ENCODE data around the gene SNX8.

SNX8 gene

GRCh38 chr7:2259480-2259879 lies 54.8 kb downstream of the SNX8 start:
- DNase-seq: no peak

GRCh38 chr7:2258661-2259365 lies 55.4 kb downstream of the SNX8 start:
- no peak for DNase-seq

GRCh38 chr7:2257651-2258050 lies 56.6 kb downstream of the SNX8 start:
- DNase-seq: no peak

- no peak for DNase-seq
Observed at GRCh38 chr7:2257046-2257551, 57.1 kb downstream of the SNX8 start.

DNA sequence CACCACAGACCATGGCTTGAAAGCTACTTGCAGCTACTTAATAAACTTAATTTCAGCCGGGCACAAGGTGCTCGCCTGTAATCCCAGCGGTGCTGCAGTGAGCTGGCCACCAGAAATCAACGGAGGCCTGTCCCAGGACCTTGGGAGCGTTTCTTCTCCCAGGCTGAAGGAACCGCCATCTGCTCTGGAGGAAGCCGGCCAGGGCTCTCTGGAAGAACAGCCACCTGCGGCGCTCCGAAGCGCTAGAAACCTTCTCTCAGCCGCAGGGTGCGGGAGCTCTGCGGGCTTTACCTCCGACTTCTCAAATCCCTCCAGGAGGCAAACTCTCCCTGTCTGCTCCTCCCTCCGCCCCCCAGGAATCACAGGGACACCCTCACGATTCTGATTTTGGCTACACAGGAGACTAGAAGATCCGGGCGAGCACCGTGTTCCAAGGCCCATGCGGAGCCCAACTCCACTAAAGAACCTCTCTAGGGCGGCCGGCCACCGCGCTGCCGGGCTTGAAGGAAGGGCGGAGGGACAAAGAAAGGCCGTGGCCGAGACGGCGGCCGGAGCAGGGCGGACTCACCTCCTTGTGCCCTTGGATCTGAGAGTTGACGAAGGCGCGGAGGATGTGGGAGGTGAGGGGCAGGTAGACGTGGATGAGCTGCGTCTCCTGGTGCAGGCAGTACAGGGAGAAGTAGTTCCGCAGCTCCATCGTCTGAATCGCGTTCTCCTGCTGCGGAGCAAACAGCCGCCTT lies 57.8 kb downstream of the SNX8 start:
- no peak for DNase-seq

DNA sequence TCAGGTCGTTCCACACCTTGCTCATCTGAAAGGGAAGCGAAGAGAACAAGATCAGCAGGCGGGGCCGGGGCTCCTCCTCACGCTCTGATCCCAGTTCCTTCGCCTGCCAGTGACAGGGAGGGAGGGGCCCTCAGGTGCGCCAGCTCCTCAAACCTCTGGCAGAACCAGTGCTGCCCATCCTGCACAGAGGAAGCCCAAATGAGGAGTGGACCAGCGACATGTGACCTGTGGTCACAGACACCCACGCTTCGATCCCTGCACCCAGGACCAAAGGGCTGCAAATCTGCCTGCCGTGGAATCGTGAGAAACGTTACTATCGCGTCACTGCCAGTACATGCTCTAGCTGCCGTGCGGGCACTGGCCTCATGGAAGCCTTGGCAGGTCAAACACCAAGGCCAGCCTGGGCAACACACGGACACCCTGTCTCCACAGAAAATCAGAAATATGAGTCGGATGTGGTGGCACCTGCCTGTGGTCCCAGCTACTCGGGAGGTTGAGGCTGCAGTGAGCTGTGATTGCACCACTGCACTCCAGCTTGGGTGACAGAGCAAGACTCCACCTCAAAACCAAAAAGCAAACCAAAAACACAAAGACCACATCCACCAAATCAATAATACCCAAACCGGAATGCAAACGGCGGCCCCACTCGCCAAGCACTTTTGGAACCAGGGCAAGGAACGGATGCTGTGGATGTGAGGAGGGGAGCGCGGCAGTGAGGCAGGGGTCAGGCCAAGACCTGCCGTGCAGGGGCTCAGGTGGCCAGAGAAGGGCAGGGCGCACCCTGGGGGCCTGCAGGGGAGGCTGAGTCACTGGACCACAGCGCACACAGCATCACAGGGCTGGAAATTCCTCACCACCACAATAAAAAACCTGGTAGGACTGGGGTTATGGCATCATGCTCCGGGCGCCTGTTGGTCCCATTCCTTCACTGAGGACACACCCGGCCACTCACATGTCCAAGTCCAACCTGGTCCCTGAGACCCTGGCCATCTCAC lies 58.8 kb downstream of the SNX8 start:
- no peak for DNase-seq

DNA sequence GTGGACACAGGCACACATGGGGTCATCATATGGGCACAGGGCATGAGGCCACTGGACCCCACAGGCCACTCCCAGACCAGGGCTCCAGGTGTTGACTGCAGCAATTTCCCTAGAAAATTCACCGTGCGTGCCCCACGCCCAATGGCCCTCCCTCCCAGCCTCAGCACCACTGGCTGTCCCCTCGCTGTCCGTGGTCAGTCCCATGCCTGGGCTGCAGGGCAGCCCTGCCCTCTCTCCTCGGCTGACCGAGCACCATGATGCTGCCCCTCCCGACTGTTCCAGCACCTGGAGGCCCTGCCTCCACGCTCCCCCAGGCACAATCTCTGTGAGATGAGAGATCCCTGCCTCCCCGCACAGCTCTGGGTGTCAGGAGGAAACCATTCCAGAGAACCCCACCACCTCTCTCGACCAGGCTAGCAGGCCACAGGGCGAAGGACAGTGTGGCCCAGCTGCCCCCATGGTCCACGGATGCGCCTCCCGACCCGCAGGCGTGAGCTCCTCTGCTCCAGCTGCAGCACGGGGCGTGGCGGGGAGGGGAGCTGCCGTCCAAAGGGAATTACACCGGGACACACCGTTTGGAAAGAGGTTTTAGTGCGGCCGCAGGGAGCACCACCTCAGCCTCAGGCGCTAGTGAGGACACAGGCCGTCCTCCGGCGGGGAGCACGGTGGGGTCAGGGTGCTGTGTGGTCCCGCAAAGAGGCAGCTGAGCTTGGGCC lies 59.7 kb downstream of the SNX8 start:
- no peak for DNase-seq

GRCh38 chr7:2253525-2254244 lies 60.6 kb downstream of the SNX8 start:
- DNase-seq: no peak

DNA sequence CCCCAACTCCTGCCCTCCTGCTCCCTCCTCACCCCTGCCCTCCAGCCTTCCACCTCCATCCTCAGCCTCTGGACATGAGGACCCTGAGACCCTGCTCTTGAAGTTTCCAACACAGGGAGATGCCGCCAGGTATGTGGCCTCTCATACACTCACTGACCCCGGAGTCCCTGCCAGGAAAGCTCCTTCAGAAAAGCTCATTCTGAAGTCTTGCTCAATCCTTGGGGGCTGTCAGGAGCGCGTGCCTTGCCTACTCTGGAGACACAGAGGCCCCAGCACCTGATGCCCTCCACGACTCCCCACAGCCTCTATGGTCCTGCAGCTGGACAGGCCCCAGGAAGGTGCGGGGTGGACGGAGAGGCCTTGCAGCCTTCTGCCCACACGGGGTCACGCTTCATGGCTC lies 61.2 kb downstream of the SNX8 start:
- DNase-seq: no peak

- DNase-seq: no peak
Observed at GRCh38 chr7:2251841-2252771, 62.1 kb downstream of the SNX8 start.

DNA sequence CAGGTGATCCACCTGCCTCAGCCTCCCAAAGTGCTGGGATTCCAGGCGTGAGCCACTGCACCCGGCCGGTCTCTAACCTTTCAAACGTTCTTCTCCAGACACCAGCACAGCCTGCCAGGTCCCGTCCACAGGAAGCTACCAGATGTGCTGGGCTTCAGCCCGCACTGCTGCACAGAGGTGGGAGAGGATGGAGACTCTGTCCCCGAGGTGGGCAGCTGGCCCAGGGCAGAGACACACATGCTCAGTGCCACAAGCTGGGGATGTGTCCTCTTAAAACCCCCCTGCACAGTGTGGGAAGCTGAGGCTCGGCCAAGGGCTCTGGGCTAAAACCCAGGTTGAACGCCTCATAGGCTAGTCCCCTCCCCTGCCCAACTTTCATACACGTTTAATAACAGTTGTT lies 62.9 kb downstream of the SNX8 start:
- DNase-seq: no peak

DNA sequence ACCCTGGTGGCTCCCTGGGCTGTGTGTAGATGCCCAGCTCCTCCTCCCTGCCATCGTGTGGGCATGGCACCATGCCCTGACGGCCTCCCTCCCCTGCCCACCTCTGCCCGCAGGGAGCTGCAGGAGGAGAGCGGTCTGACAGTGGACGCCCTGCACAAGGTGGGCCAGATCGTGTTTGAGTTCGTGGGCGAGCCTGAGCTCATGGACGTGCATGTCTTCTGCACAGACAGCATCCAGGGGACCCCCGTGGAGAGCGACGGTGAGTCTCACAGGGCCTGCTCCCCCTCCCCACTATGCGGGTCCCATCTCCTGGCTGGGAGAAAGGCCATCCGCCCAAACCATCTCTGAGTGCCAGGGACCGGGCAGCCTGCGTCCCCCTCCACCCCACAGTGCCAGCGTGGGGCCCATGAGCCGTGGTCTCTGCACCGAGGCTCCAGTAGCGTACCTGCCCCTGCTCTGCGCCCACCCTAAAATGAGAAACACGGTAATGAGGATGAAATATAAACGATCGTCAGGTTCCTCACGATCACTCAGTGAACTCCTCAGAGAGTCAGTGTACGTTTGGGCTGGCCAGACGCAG lies 64.4 kb downstream of the SNX8 start:
- DNase-seq: no peak

DNA sequence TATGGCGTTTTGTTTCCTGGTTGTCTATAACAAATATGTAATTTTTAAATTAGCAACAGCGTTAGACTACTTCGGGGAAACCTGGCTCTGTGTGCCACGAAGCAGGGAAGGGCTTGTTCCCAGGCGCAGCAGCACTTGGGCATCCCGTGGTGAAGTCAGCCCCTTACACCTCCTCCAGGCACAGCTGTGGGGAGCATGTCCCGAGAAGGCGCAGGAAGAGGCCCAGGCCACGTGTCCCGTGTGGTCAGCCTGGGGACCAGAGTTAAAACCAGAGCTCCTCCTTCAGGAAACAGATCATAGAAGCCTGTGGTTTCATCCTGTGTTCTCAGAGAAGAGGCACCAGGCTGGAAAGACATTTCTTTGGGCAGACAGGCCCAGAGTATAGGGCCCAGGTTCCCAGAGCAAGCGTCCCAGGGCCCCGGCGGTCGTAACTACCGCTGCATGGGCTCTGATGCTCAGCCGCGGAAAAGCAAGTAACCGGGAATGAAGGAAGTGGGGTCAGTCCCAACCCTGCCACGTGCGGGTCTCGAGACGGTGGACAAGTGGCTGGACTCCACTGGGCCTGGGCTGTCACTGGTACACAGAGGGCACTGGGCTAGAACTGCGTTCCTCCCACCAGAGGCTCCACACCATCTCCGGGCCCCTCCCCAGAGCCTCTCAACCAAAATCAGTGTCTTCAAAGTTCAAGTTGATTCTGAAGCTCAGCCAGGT lies 65.1 kb downstream of the SNX8 start:
- DNase-seq: no peak

DNA sequence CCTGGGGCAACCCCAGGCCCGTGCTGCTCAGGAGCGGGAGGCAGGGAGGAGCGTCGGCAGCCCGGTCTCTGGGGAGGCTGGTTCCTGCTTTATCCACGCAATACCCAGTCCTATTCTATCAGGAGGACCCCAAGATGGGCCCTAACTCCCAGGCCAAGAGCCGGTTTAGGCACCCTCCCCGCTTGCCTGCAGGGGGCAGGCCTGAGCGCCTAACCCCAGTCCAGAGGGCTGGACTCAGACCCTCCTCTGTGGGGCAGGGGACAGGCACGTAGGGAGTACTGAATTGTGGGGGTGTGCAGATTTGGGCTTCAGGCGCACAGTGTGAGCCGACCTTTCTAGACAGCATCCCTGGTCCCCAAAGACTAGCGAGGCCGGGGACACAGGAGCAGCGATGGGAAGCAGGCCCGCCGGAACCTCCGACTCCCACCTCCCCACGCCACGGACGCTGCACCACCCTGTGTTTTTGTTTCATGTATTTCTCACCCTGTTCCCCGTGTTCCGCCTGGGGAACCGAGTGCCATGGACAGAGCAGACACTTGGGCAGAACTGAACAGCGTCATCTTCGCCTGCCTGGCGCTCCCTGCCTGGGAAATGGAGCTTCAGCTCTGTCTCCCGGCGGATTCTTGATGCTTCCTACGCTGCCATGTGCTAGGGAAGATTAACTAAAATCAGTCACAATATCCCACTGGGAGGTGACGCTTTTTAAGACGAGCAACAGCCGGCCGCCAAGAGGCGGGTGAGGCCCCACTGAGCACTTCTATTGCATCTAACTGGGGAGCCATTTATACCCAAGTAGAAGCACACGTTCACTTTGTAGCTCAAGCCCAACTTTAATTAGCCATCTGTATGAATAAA lies 66.9 kb downstream of the SNX8 start:
- peak; percentile 40 for DNase-seq

DNA sequence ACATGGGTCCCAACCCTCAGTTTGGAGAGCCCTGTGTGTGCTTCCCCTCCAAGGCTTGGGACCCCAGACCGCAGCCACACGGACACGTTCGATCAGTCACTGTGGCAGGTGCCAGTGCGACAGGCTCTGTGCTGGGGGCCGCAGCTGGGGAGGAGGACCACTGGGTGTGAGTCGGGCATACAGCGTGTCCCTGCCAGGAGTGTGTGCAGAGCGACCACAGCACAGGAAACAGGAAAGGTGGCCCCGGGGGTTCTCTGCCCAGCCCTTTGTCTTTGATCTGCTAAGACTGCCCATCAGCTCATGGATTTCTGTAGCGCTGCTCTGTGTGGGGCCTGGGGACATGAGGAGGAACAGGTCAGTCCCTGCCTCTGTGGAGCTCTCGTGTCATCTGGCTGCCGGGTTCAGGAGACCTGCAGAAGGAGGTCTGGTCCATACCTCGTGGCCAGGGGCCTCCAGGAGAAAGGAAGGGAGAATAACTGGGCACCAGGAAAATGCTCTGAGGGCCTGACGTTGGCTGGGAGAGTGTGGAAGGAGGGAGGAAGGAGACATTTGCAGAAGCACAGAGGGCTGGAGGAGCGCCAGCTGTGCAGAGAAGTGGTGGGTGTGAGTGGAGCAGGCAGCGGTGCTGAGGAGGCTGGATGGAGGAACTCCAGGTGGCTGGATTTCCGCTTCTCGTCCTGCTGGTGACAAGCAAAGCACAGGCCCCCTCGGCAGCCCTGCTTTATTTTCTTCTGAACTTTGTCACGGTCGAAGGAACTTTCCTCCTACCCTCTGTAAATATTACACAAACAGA lies 68.2 kb downstream of the SNX8 start:
- DNase-seq: no peak

GRCh38 chr7:2244404-2244995 lies 69.7 kb downstream of the SNX8 start:
- no peak for DNase-seq

DNA sequence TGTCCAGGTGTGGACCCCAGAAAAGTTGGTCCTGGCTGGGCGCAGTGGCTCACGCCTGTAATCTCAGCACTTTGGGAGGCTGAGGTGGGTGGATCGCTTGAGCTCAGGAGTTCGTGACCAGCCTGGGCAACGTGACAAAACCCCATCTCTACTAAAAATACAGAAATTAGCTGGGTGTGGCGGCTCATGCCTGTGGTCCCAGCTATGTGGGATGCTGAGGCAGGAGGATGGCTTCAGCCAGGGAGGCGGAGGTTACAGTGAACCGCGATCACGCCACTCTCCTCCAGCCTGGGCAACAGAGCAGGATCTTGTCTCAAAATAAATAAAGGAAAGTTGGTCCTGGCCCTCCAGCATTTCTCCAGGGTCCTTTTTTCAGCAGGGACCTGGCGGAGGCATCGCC lies 70.8 kb downstream of the SNX8 start:
- no peak for DNase-seq

Data from DMS53 (cell line).